Measurements from ENCODE around the gene ALKBH4.
"Not testable (repeated sequence)": the region's sequence is repeated elsewhere in the genome, so short reads cannot be mapped to it uniquely, and the experiment has no call there.

ALKBH4 gene

DNA sequence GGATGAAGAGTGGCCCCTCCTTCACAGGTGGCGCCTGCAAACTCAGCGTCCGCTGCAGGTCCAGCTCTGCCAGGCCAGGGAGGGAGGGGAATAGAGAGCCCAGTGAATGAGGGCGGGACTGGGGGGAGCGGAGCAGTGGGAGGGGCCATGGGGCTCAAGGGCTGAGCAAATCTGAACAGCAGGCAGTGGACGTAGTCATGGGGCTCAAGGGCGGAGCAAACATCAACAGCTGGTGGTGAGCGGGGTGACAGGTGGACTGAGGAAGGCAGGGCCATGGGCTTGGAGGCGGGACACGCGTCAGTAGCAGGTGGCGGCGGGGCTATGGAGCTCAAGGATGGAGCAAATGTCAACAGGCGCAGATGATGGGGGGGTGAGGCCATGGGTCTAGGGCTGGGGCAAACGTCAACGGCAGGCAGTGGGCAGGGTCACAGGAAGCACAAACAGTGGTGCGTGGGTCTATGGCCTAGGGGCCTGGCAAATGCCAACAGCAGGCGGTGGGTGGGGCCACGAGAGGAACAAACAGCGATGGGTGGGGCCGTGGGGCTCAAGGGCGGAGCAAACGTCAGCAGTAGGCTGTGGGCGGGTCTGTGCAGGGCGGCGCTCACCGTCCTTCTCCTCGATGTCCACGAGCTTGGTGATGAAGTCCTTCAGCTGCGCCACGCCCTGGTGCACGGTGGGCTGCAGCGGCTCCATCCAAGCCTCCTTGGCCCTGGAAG is 28.7 kb upstream of the ALKBH4 start:
- H3K27me3 Mint-ChIP-seq (ENCODE audit: low read depth, poor library complexity); H3K9me3 Mint-ChIP-seq; H3K4me1 Mint-ChIP-seq; DNase-seq; H3K27ac Mint-ChIP-seq; H3K4me3 Mint-ChIP-seq; H3K36me3 Mint-ChIP-seq (ENCODE audit: low read depth): not testable (repeated sequence)

DNA sequence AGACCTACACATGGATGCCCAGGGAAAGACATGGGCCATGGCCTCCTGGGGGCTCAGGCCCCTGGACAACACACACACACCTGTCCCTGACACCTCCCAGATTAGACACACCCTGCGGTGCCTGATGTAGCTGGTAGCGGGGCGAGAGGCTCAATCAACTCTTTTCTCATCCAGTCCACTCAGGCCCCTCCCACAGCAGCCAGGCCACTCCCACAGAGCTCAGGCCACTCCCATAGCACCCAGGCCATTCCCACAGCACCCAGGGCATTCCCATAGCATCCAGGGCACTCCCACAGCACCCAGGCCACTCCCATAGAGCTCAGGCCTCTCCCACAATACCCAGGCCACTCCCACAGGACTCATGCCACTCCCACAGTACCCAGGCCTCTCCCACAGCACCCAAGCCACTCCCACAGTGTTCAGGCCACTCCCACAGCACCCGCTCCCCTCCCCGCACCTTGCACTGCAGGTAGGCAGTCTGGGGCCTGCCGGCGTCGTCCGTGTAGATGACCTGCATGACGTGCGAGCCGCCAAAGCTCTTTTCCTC is 25.9 kb upstream of the ALKBH4 start:
- not testable (repeated sequence) for H3K27ac Mint-ChIP-seq; H3K4me1 Mint-ChIP-seq; H3K9me3 Mint-ChIP-seq; H3K27me3 Mint-ChIP-seq (ENCODE audit: low read depth, poor library complexity); H3K36me3 Mint-ChIP-seq (ENCODE audit: low read depth); H3K4me3 Mint-ChIP-seq
- peak; percentile 80 for DNase-seq

DNA sequence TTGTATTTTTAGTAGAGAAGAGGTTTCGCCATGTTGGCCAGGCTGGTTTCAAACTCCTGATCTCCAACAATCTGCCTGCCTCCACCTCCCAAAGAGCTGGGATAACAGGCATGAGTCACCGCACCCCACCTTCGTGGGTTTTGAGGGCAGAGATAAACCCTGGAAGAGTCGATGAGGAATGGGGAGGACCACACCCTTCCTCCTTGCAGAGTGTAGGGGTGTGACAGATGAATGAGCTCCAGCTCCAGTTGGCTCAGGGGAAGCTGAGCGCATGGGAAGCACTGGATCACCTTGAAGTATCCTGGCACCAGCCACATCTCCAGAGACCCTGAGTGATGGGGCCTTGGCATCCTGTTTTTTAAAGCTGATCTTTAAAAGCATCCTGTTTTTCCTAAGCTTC is 19.7 kb upstream of the ALKBH4 start:
- H3K36me3 Mint-ChIP-seq (ENCODE audit: low read depth); H3K4me3 Mint-ChIP-seq; H3K4me1 Mint-ChIP-seq; H3K9me3 Mint-ChIP-seq; H3K27ac Mint-ChIP-seq; H3K27me3 Mint-ChIP-seq (ENCODE audit: low read depth, poor library complexity); DNase-seq: not testable (repeated sequence)

DNA sequence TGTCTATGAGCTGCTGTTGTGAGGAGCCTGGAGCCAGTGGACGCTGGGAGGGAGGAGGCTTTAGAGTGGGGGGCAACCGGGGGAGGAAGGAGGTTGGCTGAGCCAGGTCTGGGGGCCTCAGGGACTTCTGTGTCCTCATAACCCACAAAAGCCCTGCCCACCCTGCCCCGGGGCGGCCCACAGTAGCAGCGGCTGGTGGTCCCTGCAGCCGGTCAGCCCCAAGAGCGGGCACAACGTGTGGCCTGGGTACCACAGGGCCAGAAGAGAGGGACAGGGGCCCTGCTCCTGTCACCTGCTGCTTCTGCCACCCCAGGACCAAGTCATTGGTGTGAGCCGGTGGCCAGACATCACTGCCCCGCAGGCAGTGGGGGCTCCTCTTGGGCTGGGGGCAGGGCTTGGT is 17.3 kb upstream of the ALKBH4 start:
- not testable (repeated sequence) for H3K27ac Mint-ChIP-seq; H3K4me3 Mint-ChIP-seq; H3K27me3 Mint-ChIP-seq (ENCODE audit: low read depth, poor library complexity); H3K36me3 Mint-ChIP-seq (ENCODE audit: low read depth); H3K9me3 Mint-ChIP-seq; H3K4me1 Mint-ChIP-seq; DNase-seq

DNA sequence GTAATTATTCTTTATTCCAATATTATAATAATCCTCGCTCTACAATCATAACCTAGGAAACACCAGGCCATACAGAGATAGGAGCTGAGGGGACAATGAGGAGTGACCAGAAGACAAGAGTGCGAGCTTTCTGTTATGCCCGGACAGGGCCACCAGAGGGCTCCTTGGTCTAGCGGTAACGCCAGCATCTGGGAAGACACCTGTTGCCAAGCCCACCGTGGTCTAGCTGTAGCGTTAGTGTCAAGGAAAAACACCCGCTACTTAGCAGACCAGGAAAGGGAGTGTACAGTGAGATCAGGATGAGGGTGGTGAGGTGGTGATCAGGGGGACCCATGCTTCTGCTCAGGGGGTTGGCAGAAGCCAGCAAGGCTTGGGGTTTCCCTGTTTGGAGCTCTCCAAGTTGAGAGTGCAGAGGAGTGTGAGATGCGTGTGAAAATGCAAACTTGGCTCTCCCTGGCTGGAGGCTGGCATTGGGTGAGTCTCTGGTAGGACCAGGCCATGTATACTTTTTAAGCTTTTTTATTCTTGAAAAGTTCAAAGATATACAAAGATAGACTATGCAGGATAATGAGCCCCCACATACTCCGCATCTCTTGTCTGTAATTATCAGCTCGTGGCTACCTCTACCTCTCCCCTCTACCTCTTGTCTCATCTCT is 15.4 kb upstream of the ALKBH4 start:
- peak; percentile 66 for DNase-seq
- H3K36me3 Mint-ChIP-seq (ENCODE audit: low read depth); H3K4me3 Mint-ChIP-seq; H3K27me3 Mint-ChIP-seq (ENCODE audit: low read depth, poor library complexity); H3K4me1 Mint-ChIP-seq; H3K9me3 Mint-ChIP-seq: not testable (repeated sequence)
- peak overlapping the region; percentile 50 for H3K27ac Mint-ChIP-seq

DNA sequence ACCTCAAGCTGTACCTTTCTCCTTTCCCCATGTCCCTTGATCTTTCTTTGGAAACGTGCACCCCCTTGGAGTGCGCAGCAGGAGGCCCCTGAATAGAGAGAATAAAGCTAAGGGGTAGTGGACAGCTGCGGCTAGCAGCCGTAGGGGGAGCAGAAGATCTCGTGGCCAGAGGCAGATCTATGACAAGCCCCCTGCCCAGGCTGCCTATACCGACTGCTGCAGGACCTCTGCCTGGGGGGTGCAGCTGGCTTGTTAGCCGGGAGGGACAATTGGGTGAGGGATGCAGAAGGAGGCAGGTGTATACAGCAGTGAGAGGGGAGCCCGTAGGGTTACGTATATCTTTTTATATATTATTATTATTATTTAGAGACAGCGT is 14.5 kb upstream of the ALKBH4 start:
- DNase-seq; H3K9me3 Mint-ChIP-seq; H3K27ac Mint-ChIP-seq; H3K27me3 Mint-ChIP-seq (ENCODE audit: low read depth, poor library complexity); H3K4me3 Mint-ChIP-seq; H3K4me1 Mint-ChIP-seq; H3K36me3 Mint-ChIP-seq (ENCODE audit: low read depth): not testable (repeated sequence)

DNA sequence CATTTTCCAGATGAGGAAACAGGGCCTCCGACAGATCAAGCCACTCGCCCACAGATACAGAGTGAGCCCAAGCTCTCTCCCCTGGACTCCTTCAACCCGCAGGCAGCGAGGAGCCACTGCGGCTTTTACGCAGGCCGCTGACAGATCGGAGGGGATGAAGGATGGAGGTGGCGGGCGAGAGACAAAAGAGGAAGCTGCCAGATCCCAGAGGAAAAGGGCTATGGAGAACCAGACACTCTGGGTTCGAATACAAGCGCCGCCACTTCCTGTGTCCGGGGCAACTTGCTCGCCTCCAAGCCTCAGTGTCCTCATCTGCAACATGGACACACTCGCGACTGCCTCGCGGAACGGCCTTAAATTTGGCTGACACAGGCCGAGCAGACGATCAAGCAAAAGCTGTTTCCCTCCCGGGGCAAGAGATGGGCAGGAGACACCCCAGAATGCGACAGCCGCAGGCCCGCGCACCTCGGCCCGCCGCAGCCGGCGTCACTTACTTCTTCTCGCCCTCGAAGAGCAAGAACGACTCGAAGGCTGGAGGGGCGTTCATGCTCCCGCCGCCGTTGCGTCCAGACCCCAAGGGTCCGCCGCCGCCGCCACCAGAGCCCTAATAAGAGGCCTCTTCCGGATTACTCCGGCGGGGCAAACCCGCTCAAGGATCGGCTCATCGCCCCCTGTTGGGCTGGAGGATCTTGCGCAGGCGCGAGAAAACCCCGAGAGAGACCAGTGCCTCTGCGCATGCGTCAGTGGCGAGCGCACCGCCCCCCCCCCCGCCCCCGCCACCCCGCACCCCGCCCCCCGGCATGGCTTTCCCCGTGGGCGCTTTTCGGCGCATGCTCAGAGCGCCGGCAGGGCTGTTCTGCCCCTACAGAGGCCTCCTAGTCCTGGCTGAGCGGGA is 13.9 kb upstream of the ALKBH4 start, which contains the start of gene POLR2J:
Gene POLR2J (minus strand): TSS at position 609 of the 895 bp plus-strand sequence. CDS start 62 bp downstream, at position 547.
- not testable (repeated sequence) for H3K36me3 Mint-ChIP-seq (ENCODE audit: low read depth); H3K4me1 Mint-ChIP-seq; H3K27ac Mint-ChIP-seq; H3K9me3 Mint-ChIP-seq; H3K27me3 Mint-ChIP-seq (ENCODE audit: low read depth, poor library complexity)
- DNase-seq, result peak; percentile 72
- peak within 1 kb of the TSS; percentile 82 for H3K4me3 Mint-ChIP-seq

DNA sequence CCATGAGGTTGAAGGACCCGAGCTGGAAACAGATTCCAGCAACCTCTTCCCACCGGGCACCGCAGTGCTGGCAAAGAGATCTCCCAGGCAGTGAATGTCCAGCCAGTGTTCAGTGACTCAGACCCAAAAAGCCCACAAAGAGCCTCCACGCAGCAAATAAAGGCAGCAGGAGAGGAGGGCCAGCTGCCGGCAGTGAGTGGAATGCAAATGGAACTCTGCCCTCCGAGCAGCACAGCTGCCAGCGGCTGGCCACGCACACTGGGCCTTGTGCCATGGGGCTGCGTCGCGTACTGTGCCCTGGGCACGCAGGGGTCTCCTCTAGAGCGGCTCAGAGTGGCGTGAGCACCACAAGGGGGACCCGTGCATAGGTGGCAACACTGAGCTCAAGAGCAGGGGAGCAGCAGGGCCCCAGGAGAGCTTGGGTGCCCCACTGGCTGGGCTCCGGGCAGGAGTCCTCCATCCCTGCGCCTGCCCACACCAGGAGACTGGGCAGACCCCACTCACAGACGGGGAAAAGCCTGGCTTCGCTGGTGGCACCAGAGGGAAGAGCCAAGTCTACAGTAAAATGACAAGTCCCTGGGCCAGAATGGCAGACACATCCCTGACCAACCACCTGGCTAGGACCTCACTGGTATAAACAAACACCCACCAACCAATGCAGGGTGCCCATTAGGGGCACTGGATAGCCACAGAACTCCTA is 10.2 kb upstream of the ALKBH4 start:
- not testable (repeated sequence) for H3K9me3 Mint-ChIP-seq; H3K4me3 Mint-ChIP-seq; H3K27ac Mint-ChIP-seq; H3K27me3 Mint-ChIP-seq (ENCODE audit: low read depth, poor library complexity); H3K4me1 Mint-ChIP-seq; H3K36me3 Mint-ChIP-seq (ENCODE audit: low read depth); DNase-seq

DNA sequence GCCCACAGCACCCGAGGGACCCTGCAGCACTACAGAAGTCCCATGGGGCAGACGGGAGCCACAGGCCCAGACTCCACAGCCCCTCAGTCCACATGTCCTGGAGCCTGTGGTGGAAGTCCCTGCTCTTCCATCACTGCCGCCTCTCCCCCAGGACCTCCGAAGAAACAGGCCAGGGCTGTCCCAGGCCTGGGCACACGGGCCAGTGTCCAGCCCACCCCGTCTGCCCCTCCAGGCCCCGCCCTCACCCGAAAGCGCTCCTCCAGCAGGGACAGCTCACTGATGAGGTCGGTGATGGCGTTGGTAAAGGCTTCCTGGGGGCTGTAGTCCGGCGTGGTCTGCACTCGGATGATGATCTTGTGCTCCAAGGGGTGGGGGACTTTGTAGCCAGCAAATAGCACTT is 9.5 kb upstream of the ALKBH4 start:
- H3K27ac Mint-ChIP-seq; H3K27me3 Mint-ChIP-seq (ENCODE audit: low read depth, poor library complexity); H3K4me1 Mint-ChIP-seq; H3K9me3 Mint-ChIP-seq; H3K4me3 Mint-ChIP-seq; H3K36me3 Mint-ChIP-seq (ENCODE audit: low read depth); DNase-seq: not testable (repeated sequence)

Data from nephron progenitor cell (in vitro differentiated cells).